ENCODE results near the gene TMEM245.

TMEM245 gene

GRCh38 chr9:109113892-109114609 lies 5.7 kb downstream of the TMEM245 start:
- TF ChIP-seq MYC (IDR thresholded peaks at IDR 0.05; ENCODE audit: low read depth, low read length) (no peak), MAX (IDR thresholded peaks at IDR 0.05; ENCODE audit: low read depth, low read length) (no peak), CTCF (IDR thresholded peaks at IDR 0.05; ENCODE audit: low read depth, low read length) (no peak), POLR2A (IDR thresholded peaks at IDR 0.05; ENCODE audit: extremely low read depth, insufficient read length) (no peak)
- H3K4me3 ChIP-seq (ENCODE audit: low read depth, low read length) = peak overlapping the region; percentile 16
- DNase-seq (ENCODE audit: low read depth) = no peak

- no peak for TF ChIP-seq MYC (IDR thresholded peaks at IDR 0.05; ENCODE audit: low read depth, low read length)
- TF ChIP-seq POLR2A (IDR thresholded peaks at IDR 0.05; ENCODE audit: extremely low read depth, insufficient read length) = no peak
- no peak for TF ChIP-seq CTCF (IDR thresholded peaks at IDR 0.05; ENCODE audit: low read depth, low read length)
- no peak for TF ChIP-seq MAX (IDR thresholded peaks at IDR 0.05; ENCODE audit: low read depth, low read length)
These were observed 6.5 kb downstream of the TMEM245 start for GRCh38 chr9:109113254-109113653.

GRCh38 chr9:109110329-109111021 lies 9.3 kb downstream of the TMEM245 start:
- H3K4me3 ChIP-seq (ENCODE audit: low read depth, low read length) = no peak overlapping the region
- no peak for DNase-seq (ENCODE audit: low read depth)
- TF ChIP-seq MAX (IDR thresholded peaks at IDR 0.05; ENCODE audit: low read depth, low read length) (no peak), MYC (IDR thresholded peaks at IDR 0.05; ENCODE audit: low read depth, low read length) (no peak), CTCF (IDR thresholded peaks at IDR 0.05; ENCODE audit: low read depth, low read length) (no peak), POLR2A (IDR thresholded peaks at IDR 0.05; ENCODE audit: extremely low read depth, insufficient read length) (no peak)

More at GRCh38 chr9:109113254-109113653, 6.5 kb downstream of the TMEM245 start:
- peak overlapping the region; percentile 5 for H3K4me3 ChIP-seq (ENCODE audit: low read depth, low read length)
- no peak for DNase-seq (ENCODE audit: low read depth)

- no peak for DNase-seq (ENCODE audit: low read depth)
- TF ChIP-seq CTCF (IDR thresholded peaks at IDR 0.05; ENCODE audit: low read depth, low read length) (no peak), MAX (IDR thresholded peaks at IDR 0.05; ENCODE audit: low read depth, low read length) (no peak), POLR2A (IDR thresholded peaks at IDR 0.05; ENCODE audit: extremely low read depth, insufficient read length) (no peak), MYC (IDR thresholded peaks at IDR 0.05; ENCODE audit: low read depth, low read length) (no peak)
- H3K4me3 ChIP-seq (ENCODE audit: low read depth, low read length) = no peak overlapping the region
These were observed 9.8 kb downstream of the TMEM245 start for GRCh38 chr9:109109967-109110328.

- no peak for DNase-seq (ENCODE audit: low read depth)
- no peak for TF ChIP-seq CTCF (IDR thresholded peaks at IDR 0.05; ENCODE audit: low read depth, low read length)
- no peak for TF ChIP-seq MAX (IDR thresholded peaks at IDR 0.05; ENCODE audit: low read depth, low read length)
- TF ChIP-seq POLR2A (IDR thresholded peaks at IDR 0.05; ENCODE audit: extremely low read depth, insufficient read length) = no peak
- TF ChIP-seq MYC (IDR thresholded peaks at IDR 0.05; ENCODE audit: low read depth, low read length) = no peak
- H3K4me3 ChIP-seq (ENCODE audit: low read depth, low read length) = no peak overlapping the region
These were observed 11.4 kb downstream of the TMEM245 start for GRCh38 chr9:109108318-109108717.
